Measurements from ENCODE around the gene LRRC15.

DNA sequence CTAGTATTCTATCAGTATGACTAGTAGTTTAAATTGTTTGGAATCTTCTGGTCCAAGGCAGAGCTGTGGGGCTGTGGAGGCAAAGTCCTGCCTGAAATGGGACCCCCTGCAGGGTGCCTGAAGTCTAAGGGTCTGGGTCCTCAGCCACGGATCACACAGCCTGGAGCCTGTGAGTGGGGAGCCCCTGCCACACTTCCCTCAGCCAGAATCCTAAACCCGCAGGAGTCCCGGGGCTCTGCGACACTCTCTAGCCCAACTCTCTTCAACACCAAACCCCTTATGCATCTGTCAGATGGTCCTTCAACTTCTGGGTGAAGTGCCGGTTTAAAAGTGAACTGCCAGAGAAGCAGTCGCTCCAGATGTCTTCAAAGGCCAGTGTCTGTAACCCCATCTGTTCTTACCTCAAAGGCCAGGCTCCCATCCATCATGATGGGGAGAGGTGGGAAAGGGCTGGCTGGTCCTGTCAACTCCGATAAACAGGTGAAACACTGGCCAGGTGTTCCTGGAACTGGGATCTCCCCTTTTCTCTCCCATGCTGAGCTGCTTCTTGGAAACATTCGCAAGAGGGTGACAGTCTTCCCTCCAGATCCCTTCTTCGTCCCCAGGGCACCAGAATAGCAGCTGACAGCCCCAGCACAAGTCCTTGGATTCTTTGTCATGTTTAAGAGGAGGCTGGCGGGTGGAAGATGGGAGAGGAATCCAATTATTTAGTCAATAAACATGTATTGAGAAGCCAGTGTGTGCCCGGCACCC is 64.0 kb downstream of the LRRC15 start:
- TF ChIP-seq, protein P1, sequence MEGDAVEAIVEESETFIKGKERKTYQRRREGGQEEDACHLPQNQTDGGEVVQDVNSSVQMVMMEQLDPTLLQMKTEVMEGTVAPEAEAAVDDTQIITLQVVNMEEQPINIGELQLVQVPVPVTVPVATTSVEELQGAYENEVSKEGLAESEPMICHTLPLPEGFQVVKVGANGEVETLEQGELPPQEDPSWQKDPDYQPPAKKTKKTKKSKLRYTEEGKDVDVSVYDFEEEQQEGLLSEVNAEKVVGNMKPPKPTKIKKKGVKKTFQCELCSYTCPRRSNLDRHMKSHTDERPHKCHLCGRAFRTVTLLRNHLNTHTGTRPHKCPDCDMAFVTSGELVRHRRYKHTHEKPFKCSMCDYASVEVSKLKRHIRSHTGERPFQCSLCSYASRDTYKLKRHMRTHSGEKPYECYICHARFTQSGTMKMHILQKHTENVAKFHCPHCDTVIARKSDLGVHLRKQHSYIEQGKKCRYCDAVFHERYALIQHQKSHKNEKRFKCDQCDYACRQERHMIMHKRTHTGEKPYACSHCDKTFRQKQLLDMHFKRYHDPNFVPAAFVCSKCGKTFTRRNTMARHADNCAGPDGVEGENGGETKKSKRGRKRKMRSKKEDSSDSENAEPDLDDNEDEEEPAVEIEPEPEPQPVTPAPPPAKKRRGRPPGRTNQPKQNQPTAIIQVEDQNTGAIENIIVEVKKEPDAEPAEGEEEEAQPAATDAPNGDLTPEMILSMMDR (conservative IDR thresholded peaks at IDR 0.05): no peak
- no peak for TF ChIP-seq EZH2 (IDR thresholded peaks at IDR 0.05; ENCODE audit: low read depth)

All from PC-9 (cell line).